HEK293T (cell line): ENCODE measurements around the gene LYVE1.

ENCODE experiments used
- ARNT ChIP-seq: fragments of 450-650 bp; IDR thresholded peaks from 2 replicates; pipeline ENCODE4 v1.6.1; 2017; ENCODE audit warnings: mild to moderate bottlenecking
- FOXA1 ChIP-seq: fragments of 450-650 bp; IDR thresholded peaks from 2 replicates; pipeline ENCODE4 v1.6.1; 2016; ENCODE audit warnings: mild to moderate bottlenecking
- FOXK2 ChIP-seq: fragments of 450-650 bp; IDR thresholded peaks from 2 replicates; pipeline ENCODE4 v1.6.1; 2016; ENCODE audit warnings: mild to moderate bottlenecking
- NFRKB ChIP-seq: fragments of 450-650 bp; IDR thresholded peaks from 2 replicates; pipeline ENCODE4 v1.6.1; 2016; ENCODE audit warnings: mild to moderate bottlenecking, moderate library complexity
- SP1 ChIP-seq: fragments of 450-650 bp; IDR thresholded peaks from 2 replicates; pipeline ENCODE4 v1.6.1; 2017
- TARDBP ChIP-seq: fragments of 450-650 bp; IDR thresholded peaks from 2 replicates; pipeline ENCODE4 v1.6.1; 2016

GRCh38 chr11:10603721-10604297 is 35.3 kb upstream of the LYVE1 start:
- no peak for TF ChIP-seq ARNT
- TF ChIP-seq SP1, result no peak
- TF ChIP-seq NFRKB, result no peak
- no peak for TF ChIP-seq FOXA1
- TF ChIP-seq TARDBP, result no peak
- no peak for TF ChIP-seq FOXK2
